Keratinocyte (primary cell): Measurements from ENCODE around the gene C5AR1. TPM values are rescaled to one million over a fixed set of nuclear protein-coding genes. Genes with fewer than 3 reads are reported as not detected.

Experiments
- DNase-seq: peaks from one replicate; pipeline ENCODE4 v3.0.0-alpha.2; 2011; ENCODE audit warnings: low read depth, missing footprints, low spot score
- FAIRE-seq: peaks from 2 replicates; lab custom pipeline; 2011; peaks lifted over from hg19 to GRCh38; lab: Jason Lieb, UNC
- H2AFZ ChIP-seq: 2 replicates; pipeline ENCODE4 v1.6.0; 2012; ENCODE audit warnings: low read length, control low read depth, inconsistent platforms; ENCODE audit not compliant: control insufficient read depth
- H3K27ac ChIP-seq: 2 replicates; pipeline ENCODE4 v1.5.1; 2011; ENCODE audit warnings: low read length; ENCODE audit not compliant: control insufficient read depth, insufficient read depth
- H3K27me3 ChIP-seq: 3 replicates; pipeline ENCODE4 v1.6.0; 2011; ENCODE audit warnings: low read length; ENCODE audit not compliant: control insufficient read depth, insufficient read depth; ENCODE audit errors: extremely low read depth
- H3K36me3 ChIP-seq, 2 experiments: 2 replicates in 1 of 2; 3 replicates in 1 of 2; pipeline ENCODE4 v1.5.1; 2011; ENCODE audit warnings: low read length in 2 of 2, mild to moderate bottlenecking in 1 of 2; ENCODE audit not compliant: control insufficient read depth in 2 of 2, insufficient read depth in 2 of 2; ENCODE audit errors: extremely low read depth in 1 of 2
- H3K4me1 ChIP-seq: 3 replicates; pipeline ENCODE4 v1.5.1; 2011; ENCODE audit warnings: low read length; ENCODE audit not compliant: control insufficient read depth, insufficient read depth; ENCODE audit errors: extremely low read depth
- H3K4me2 ChIP-seq: 3 replicates; pipeline ENCODE4 v1.6.0; 2011; ENCODE audit warnings: low read depth, low read length; ENCODE audit not compliant: control insufficient read depth, insufficient read depth; ENCODE audit errors: extremely low read depth
- H3K4me3 ChIP-seq, 3 experiments: fragments of 200-600 bp in 1 of 3; sonication (generic) in 1 of 3; 2 replicates in 2 of 3; 3 replicates in 1 of 3; pipeline ENCODE4 v1.5.1; 2011 to 2016; ENCODE audit warnings: low read length in 3 of 3, mild to moderate bottlenecking in 3 of 3, control low read depth in 2 of 3, inconsistent platforms in 1 of 3, low read depth in 1 of 3, mixed read lengths in 1 of 3, mixed run types in 1 of 3, moderate library complexity in 1 of 3; ENCODE audit not compliant: control insufficient read depth in 2 of 3, insufficient read depth in 2 of 3; ENCODE audit errors: extremely low read depth in 1 of 3
- H3K79me2 ChIP-seq: 2 replicates; pipeline ENCODE4 v1.6.0; 2012; ENCODE audit warnings: low read length; ENCODE audit not compliant: control insufficient read depth, insufficient read depth
- H3K9ac ChIP-seq: 3 replicates; pipeline ENCODE4 v1.6.0; 2011; ENCODE audit warnings: low read length; ENCODE audit not compliant: control insufficient read depth, insufficient read depth; ENCODE audit errors: extremely low read depth
- H3K9me1 ChIP-seq: 3 replicates; pipeline ENCODE4 v1.6.0; 2011; ENCODE audit warnings: low read length; ENCODE audit not compliant: control insufficient read depth, insufficient read depth; ENCODE audit errors: extremely low read depth
- H3K9me3 ChIP-seq: 2 replicates; pipeline ENCODE4 v1.5.1; 2012; ENCODE audit warnings: low read depth, low read length; ENCODE audit not compliant: control insufficient read depth
- H4K20me1 ChIP-seq: 3 replicates; pipeline ENCODE4 v1.6.0; 2011; ENCODE audit warnings: low read length; ENCODE audit not compliant: control insufficient read depth, insufficient read depth; ENCODE audit errors: extremely low read depth
- CTCF ChIP-seq, 3 experiments: IDR thresholded peaks in 1 of 3; conservative IDR thresholded peaks in 1 of 3; optimal IDR thresholded peaks in 1 of 3; 2 replicates in 2 of 3; 3 replicates in 1 of 3; pipeline versions ENCODE3 to v1.5.1; 2011; ENCODE audit warnings: low read length in 3 of 3, mild to moderate bottlenecking in 3 of 3, moderate library complexity in 2 of 3, control low read depth in 1 of 3, inconsistent platforms in 1 of 3; ENCODE audit not compliant: insufficient read depth in 2 of 3; ENCODE audit errors: extremely low read depth in 1 of 3
- EZH2 ChIP-seq: IDR thresholded peaks from one replicate; pipeline ENCODE4 v1.6.1; 2012; ENCODE audit warnings: inconsistent platforms, mild to moderate bottlenecking, low read length, moderate library complexity
- dilution Hi-C: fragments of 300-500 bp; cut with MboI; formaldehyde crosslinking; loops from one replicate; pipeline ENCODE4 v1.7.0; 2020; ENCODE audit warnings: low sequenced_read_pairs; ENCODE audit not compliant: extremely low pct_ligation_motif_present
- polyA plus RNA-seq, 5 experiments: library from polyadenylated mRNA; depleted of rRNA in 3 of 5; stranded (reverse) in 3 of 5; stranded (forward) in 1 of 5; unstranded in 1 of 5; fragments of >200 nt; gene quantifications; 1 replicate in 1 of 5; 2 replicates in 3 of 5; 3 replicates in 1 of 5; pipeline versions ENCODE4 v1.2.1 to v1.2.3, GENCODE V29; 2011 to 2012; ENCODE audit warnings: missing spikeins in 2 of 5, low read depth in 1 of 5, low replicate concordance in 1 of 5

The C5AR1 gene
- polyA plus RNA-seq, 1 donor (not counting 4 experiments of a cell fraction or from before 2014, with no cell fraction given): 0.42 TPM

GRCh38 chr19:47323409-47323808 lies 13.7 kb downstream of the C5AR1 start:
- H2AFZ ChIP-seq: no peak overlapping the region
- no peak for FAIRE-seq

GRCh38 chr19:47323872-47324271 lies 14.2 kb downstream of the C5AR1 start:
- Histone ChIP-seq H3K4me1 (no peaks in the 10 kb centered on the region), H3K4me3 (no peak overlapping the region), H3K79me2 (no peaks in the 10 kb centered on the region), H4K20me1 (no peaks in the 10 kb centered on the region), H3K36me3 (no peaks in the 10 kb centered on the region), H3K27ac (no peak overlapping the region), H3K4me2 (no peak overlapping the region), H2AFZ (no peak overlapping the region), H3K9ac (no peak overlapping the region), H3K9me3 (no peaks in the 10 kb centered on the region), H3K27me3 (no peaks in the 10 kb centered on the region), H3K9me1 (no peaks in the 10 kb centered on the region)
- TF ChIP-seq EZH2: no peak
- no peak for TF ChIP-seq CTCF (optimal IDR thresholded peaks at IDR 0.05 in 1 of 3, IDR thresholded peaks at IDR 0.05 in 1 of 3, conservative IDR thresholded peaks at IDR 0.05 in 1 of 3; ENCODE audit: extremely low read depth in 1 of 3, insufficient read depth in 2 of 3, low read length in 3 of 3)
- dilution Hi-C loops: no loop called here
- no peak for FAIRE-seq
- DNase-seq: no peak

More at GRCh38 chr19:47323409-47323808, 13.7 kb downstream of the C5AR1 start:
- Histone ChIP-seq H3K9me3 (no peaks in the 10 kb centered on the region), H3K9me1 (no peaks in the 10 kb centered on the region), H3K79me2 (no peaks in the 10 kb centered on the region), H3K36me3 (no peaks in the 10 kb centered on the region), H3K27me3 (no peaks in the 10 kb centered on the region), H3K27ac (no peak overlapping the region), H3K4me1 (no peaks in the 10 kb centered on the region), H3K4me3 (no peak overlapping the region), H4K20me1 (no peaks in the 10 kb centered on the region), H3K4me2 (no peak overlapping the region), H3K9ac (no peak overlapping the region)
- TF ChIP-seq CTCF (optimal IDR thresholded peaks at IDR 0.05 in 1 of 3, IDR thresholded peaks at IDR 0.05 in 1 of 3, conservative IDR thresholded peaks at IDR 0.05 in 1 of 3; ENCODE audit: extremely low read depth in 1 of 3, insufficient read depth in 2 of 3, low read length in 3 of 3) (no peak), EZH2 (no peak)
- DNase-seq: no peak
- dilution Hi-C loops: no loop called here
